CD4-positive, alpha-beta T cell (primary cell): Measurements from ENCODE around the gene MSMO1. TPM values are rescaled to one million over a fixed set of nuclear protein-coding genes. Genes with fewer than 3 reads are reported as not detected.

Experiments used
- ATAC-seq: fragments of 200-7000 bp; cut with Tn5 transposase; one replicate; pipeline ENCODE4 v1.10.0; 2022; ENCODE audit warnings: mild to moderate bottlenecking; ENCODE audit not compliant: poor library complexity
- CTCF ChIA-PET: fragments of 350-600 bp; sonication (Branson Sonifier 250); formaldehyde crosslinking; loops from one replicate; lab custom pipeline; 2021; ENCODE audit warnings: antibody characterized with exemption, inconsistent platforms; lab: Charles Lee
- POLR2A ChIA-PET: fragments of 350-600 bp; sonication (Branson Sonifier 250); formaldehyde crosslinking; loops from one replicate; lab custom pipeline; 2021; ENCODE audit warnings: antibody characterized with exemption, inconsistent platforms; lab: Charles Lee
- DNase-seq, 14 experiments: peaks; one replicate each; pipeline ENCODE4 v3.0.0-alpha.2; 2013 to 2020; ENCODE audit warnings: mixed read lengths in 2 of 14
- H3K27ac ChIP-seq, 2 donors: one replicate each; pipeline versions ENCODE4 v1.5.1 to v1.7.0; 2013; ENCODE audit warnings: low read length in 2 of 2, low read depth in 1 of 2, mild to moderate bottlenecking in 1 of 2
- H3K27me3 ChIP-seq, 2 experiments: 1 replicate in 1 of 2; 2 replicates in 1 of 2; pipeline versions ENCODE4 v1.6.1 to v1.7.0; 2013; ENCODE audit warnings: low read length in 2 of 2, control low read depth in 1 of 2, mild to moderate bottlenecking in 1 of 2, moderate library complexity in 1 of 2; ENCODE audit not compliant: insufficient read depth in 2 of 2, control insufficient read depth in 1 of 2
- H3K36me3 ChIP-seq: one replicate; pipeline ENCODE4 v1.6.1; 2013; ENCODE audit warnings: low read length, control low read depth; ENCODE audit not compliant: insufficient read depth
- H3K4me1 ChIP-seq: one replicate; pipeline ENCODE4 v1.6.1; 2013; ENCODE audit warnings: low read length, control low read depth; ENCODE audit not compliant: insufficient read depth
- H3K4me3 ChIP-seq: one replicate; pipeline ENCODE4 v1.5.1; 2013; ENCODE audit warnings: mild to moderate bottlenecking, low read length, moderate library complexity
- H3K9me3 ChIP-seq, 2 experiments: 1 replicate in 1 of 2; 2 replicates in 1 of 2; pipeline versions ENCODE4 v1.6.1 to v1.7.0; 2013; ENCODE audit warnings: low read length in 2 of 2, mild to moderate bottlenecking in 2 of 2, control low read depth in 1 of 2, moderate library complexity in 1 of 2; ENCODE audit not compliant: control insufficient read depth in 1 of 2, insufficient read depth in 1 of 2
- H3K27ac Mint-ChIP-seq: one replicate; pipeline ENCODE4 v1.8.0; 2020; ENCODE audit warnings: mixed read lengths
- H3K27me3 Mint-ChIP-seq: one replicate; pipeline ENCODE4 v1.8.0; 2021; ENCODE audit warnings: mixed read lengths
- H3K36me3 Mint-ChIP-seq: one replicate; pipeline ENCODE4 v1.8.0; 2021; ENCODE audit warnings: low read depth, mixed read lengths
- H3K4me1 Mint-ChIP-seq: one replicate; pipeline ENCODE4 v1.8.0; 2021; ENCODE audit warnings: low read depth, mixed read lengths
- H3K4me3 Mint-ChIP-seq: one replicate; pipeline ENCODE4 v1.8.0; 2020; ENCODE audit warnings: mild to moderate bottlenecking, mixed read lengths
- H3K9me3 Mint-ChIP-seq: one replicate; pipeline ENCODE4 v1.8.0; 2020; ENCODE audit warnings: mixed read lengths
- intact Hi-C, 2 experiments: fragments of 100-400 bp; cut with DNase I in 1 of 2; cut with micrococcal nuclease in 1 of 2; formaldehyde crosslinking; loops; one replicate each; pipeline versions ENCODE4 v1.15.1 to v1.9.0; 2023 to 2025; cut with DNase I, micrococcal nuclease
- total RNA-seq, 174 experiments: library from RNA in 2 of 174; stranded (reverse) in 2 of 174; gene quantifications; one replicate each; pipeline ENCODE4 v1.2.3 and lab custom pipeline; 2021 to 2026
- TF ChIP-seq, protein P1 (sequence below): fragments of 200-600 bp; IDR thresholded peaks from one replicate; pipeline ENCODE4 v1.8.0; 2022; ENCODE audit warnings: antibody characterized with exemption, mild to moderate bottlenecking

Gene MSMO1
- total RNA-seq, 2 experiments from 2014 or later: 13.3 to 15.1 TPM

DNA sequence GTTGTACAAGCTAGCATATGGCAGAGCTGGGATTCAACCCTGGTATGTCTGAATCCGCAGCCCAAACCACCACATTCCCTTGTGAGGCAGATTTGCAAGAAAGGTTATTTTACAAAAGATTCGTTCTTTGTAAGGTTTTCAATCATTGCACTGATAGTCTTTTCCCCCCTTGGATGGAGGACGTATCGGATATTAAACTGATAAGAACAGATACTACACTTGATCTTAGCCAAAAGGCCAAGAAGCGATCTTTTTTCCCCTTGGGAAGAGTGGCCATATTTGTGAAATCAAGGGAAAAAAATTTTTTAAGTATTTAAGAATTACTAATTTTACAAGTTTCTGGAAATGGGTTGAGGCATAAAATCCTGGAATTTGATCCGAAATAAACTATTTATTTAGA, 34.4 kb upstream of the MSMO1 start:
- no peaks in the 10 kb centered on the region for H3K27me3 Mint-ChIP-seq
- ChIA-PET POLR2A (interaction anchor here (1.5 kb wide), 1 partner anchor 34 kb away, joined by 3 read pairs; the partner anchor contains the start of gene MSMO1), CTCF (no interaction called here)
- no peak for ATAC-seq
- no peak overlapping the region for H3K4me3 ChIP-seq
- no peaks in the 10 kb centered on the region for H3K27me3 ChIP-seq
- H3K27ac Mint-ChIP-seq: no peak overlapping the region
- H3K9me3 Mint-ChIP-seq: no peaks in the 10 kb centered on the region
- peaks cover 29% of the 10 kb centered on the region for H3K36me3 Mint-ChIP-seq
- H3K4me1 ChIP-seq: no peaks in the 10 kb centered on the region
- no peaks in the 10 kb centered on the region for H3K9me3 ChIP-seq
- no peak overlapping the region for H3K27ac ChIP-seq
- intact Hi-C loops: no loop called here
- H3K36me3 ChIP-seq: peaks cover 14% of the 10 kb centered on the region
- no peak for DNase-seq
- TF ChIP-seq, protein P1, sequence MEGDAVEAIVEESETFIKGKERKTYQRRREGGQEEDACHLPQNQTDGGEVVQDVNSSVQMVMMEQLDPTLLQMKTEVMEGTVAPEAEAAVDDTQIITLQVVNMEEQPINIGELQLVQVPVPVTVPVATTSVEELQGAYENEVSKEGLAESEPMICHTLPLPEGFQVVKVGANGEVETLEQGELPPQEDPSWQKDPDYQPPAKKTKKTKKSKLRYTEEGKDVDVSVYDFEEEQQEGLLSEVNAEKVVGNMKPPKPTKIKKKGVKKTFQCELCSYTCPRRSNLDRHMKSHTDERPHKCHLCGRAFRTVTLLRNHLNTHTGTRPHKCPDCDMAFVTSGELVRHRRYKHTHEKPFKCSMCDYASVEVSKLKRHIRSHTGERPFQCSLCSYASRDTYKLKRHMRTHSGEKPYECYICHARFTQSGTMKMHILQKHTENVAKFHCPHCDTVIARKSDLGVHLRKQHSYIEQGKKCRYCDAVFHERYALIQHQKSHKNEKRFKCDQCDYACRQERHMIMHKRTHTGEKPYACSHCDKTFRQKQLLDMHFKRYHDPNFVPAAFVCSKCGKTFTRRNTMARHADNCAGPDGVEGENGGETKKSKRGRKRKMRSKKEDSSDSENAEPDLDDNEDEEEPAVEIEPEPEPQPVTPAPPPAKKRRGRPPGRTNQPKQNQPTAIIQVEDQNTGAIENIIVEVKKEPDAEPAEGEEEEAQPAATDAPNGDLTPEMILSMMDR: no peak
- H3K4me3 Mint-ChIP-seq: no peak overlapping the region
- peaks cover 39% of the 10 kb centered on the region for H3K4me1 Mint-ChIP-seq

GRCh38 chr4:165293927-165294649, 33.4 kb upstream of the MSMO1 start:
- Histone ChIP-seq H3K27me3 (no peaks in the 10 kb centered on the region), H3K36me3 (peaks cover 16% of the 10 kb centered on the region), H3K4me1 (no peaks in the 10 kb centered on the region), H3K9me3 (no peaks in the 10 kb centered on the region), H3K4me3 (no peak overlapping the region), H3K27ac (no peak overlapping the region)
- peak overlapping the region; percentile 14 for H3K4me3 Mint-ChIP-seq
- TF ChIP-seq, protein P1: no peak
- intact Hi-C loops: no loop called here
- ChIA-PET POLR2A (interaction anchor here (0.9 kb wide), 1 partner anchor 36 kb away, joined by 3 read pairs; no protein-coding TSS in a partner anchor), CTCF (no interaction called here)
- ATAC-seq (no peak), DNase-seq (no peak)
- H3K9me3 Mint-ChIP-seq: no peaks in the 10 kb centered on the region
- no peaks in the 10 kb centered on the region for H3K27me3 Mint-ChIP-seq
- H3K36me3 Mint-ChIP-seq: peaks cover 39% of the 10 kb centered on the region
- H3K27ac Mint-ChIP-seq: peak overlapping the region; percentile 71
- H3K4me1 Mint-ChIP-seq: peaks cover 29% of the 10 kb centered on the region

- H3K27me3 Mint-ChIP-seq: no peaks in the 10 kb centered on the region
- ChIA-PET CTCF (no interaction called here), POLR2A (interaction anchor here (0.9 kb wide), 1 partner anchor 32 kb away, joined by 5 read pairs; the partner anchor contains the start of gene MSMO1)
- H3K9me3 Mint-ChIP-seq: no peaks in the 10 kb centered on the region
- Histone ChIP-seq H3K4me3 (no peak overlapping the region), H3K36me3 (peaks cover 21% of the 10 kb centered on the region), H3K27ac (peak overlapping the region in 1 of 2 donors; percentile 20), H3K9me3 (no peaks in the 10 kb centered on the region), H3K27me3 (no peaks in the 10 kb centered on the region), H3K4me1 (no peaks in the 10 kb centered on the region)
- peak; percentile 96 for ATAC-seq
- DNase-seq: peak in 11 of 14 experiments; percentile 7 to 42 (median 23)
- H3K36me3 Mint-ChIP-seq: peaks cover 46% of the 10 kb centered on the region
- H3K27ac Mint-ChIP-seq: peak overlapping the region; percentile 71
- H3K4me1 Mint-ChIP-seq: peaks cover 23% of the 10 kb centered on the region
- peak overlapping the region; percentile 14 for H3K4me3 Mint-ChIP-seq
- intact Hi-C loops: loop anchor here in 1 of 2 experiments (5.0 kb wide), 1 partner anchor 38 kb away; no protein-coding TSS in a partner anchor
- TF ChIP-seq, protein P1: no peak
Measured at GRCh38 chr4:165294907-165295306, 32.6 kb upstream of the MSMO1 start.
